Adrenal gland (tissue), 12 donors: Measurements from ENCODE around the gene CAT. TPM values are rescaled to one million over a fixed set of nuclear protein-coding genes. Genes with fewer than 3 reads are reported as not detected.

Source experiments
- DNase-seq, 7 donors: peaks; one replicate each; pipeline ENCODE4 v3.0.0-alpha.2; 2019 to 2020
- H3K27ac ChIP-seq, 5 donors: fragments of 200-600 bp; sonication (generic) in 4 of 5; 1 replicate in 3 of 5; 2 replicates in 2 of 5; pipeline versions ENCODE4 v1.5.1 to v1.8.0; 2016 to 2020; ENCODE audit warnings: mild to moderate bottlenecking in 1 of 5
- H3K27me3 ChIP-seq: fragments of 200-600 bp; 2 replicates; pipeline ENCODE4 v1.8.0; 2021
- H3K36me3 ChIP-seq, 2 donors: fragments of 200-600 bp; replicated peaks in 1 of 2; 1 replicate in 1 of 2; 2 replicates in 1 of 2; pipeline versions ENCODE4 v1.5.1 to v1.8.0; 2018 to 2022
- H3K4me1 ChIP-seq, 2 donors: fragments of 200-600 bp; replicated peaks in 1 of 2; 1 replicate in 1 of 2; 2 replicates in 1 of 2; pipeline versions ENCODE4 v1.5.1 to v1.8.0; 2018 to 2021
- H3K4me3 ChIP-seq, 4 donors: fragments of 200-600 bp; sonication (generic) in 3 of 4; one replicate each; pipeline ENCODE4 v1.5.1; 2016 to 2018
- H3K9me3 ChIP-seq, 3 donors: fragments of 200-600 bp; sonication (generic) in 1 of 3; replicated peaks in 1 of 3; 1 replicate in 2 of 3; 2 replicates in 1 of 3; pipeline versions ENCODE4 v1.5.1 to v1.8.0; 2016 to 2021
- POLR2A ChIP-seq, 2 donors: fragments of 450-650 bp; IDR thresholded peaks; one replicate each; pipeline ENCODE4 v1.6.1; 2017; ENCODE audit warnings: antibody characterized with exemption in 2 of 2, mild to moderate bottlenecking in 2 of 2, moderate library complexity in 1 of 2
- WGBS, 4 donors: extraction: QIAGEN DNeasy Blood & Tissue Kit in 2 of 4; methylation state at CpG; one replicate each; pipeline versions ENCODE4 v1.1.5 to v1.1.7; 2013 to 2017; 5-methylcytosine and 5-hydroxymethylcytosine counted together
- intact Hi-C, 2 donors: fragments of 100-400 bp; cut with DNase I; formaldehyde crosslinking; loops; one replicate each; pipeline versions ENCODE4 v1.14.1 to v1.15.0; 2022 to 2023
- polyA plus RNA-seq, 3 donors: library from polyadenylated mRNA; stranded (reverse); fragments of 200-250 nt in 2 of 3; fragments of 350-450 nt in 1 of 3; fragmentation: Illumina TruSeq in 1 of 3; extraction: RNeasy Lipid Tissue Mini Kit (QIAGEN cat#74804) in 1 of 3; gene quantifications; one replicate each; pipeline ENCODE4 v1.2.3, GENCODE V29; 2013 to 2014
- total RNA-seq, 9 donors: library from RNA; depleted of rRNA in 4 of 9; stranded (reverse); fragments of >200 nt in 4 of 9; fragments of 120-200 nt in 1 of 9; fragmentation: NEBNext Ultra II Directional in 1 of 9; extraction: Animal tissue kit (Norgen Biotek cat#: 25700) in 1 of 9; gene quantifications; one replicate each; pipeline versions ENCODE4 v1.1.0 to v1.2.4, GENCODE V29; 2013 to 2023
- TF ChIP-seq, protein P1 (sequence below), 6 experiments: fragments of 450-650 bp in 4 of 6; fragments of 200-600 bp in 2 of 6; sonication (generic) in 1 of 6; IDR thresholded peaks; 1 replicate in 5 of 6; 2 replicates in 1 of 6; pipeline versions ENCODE4 v1.5.1 to v1.8.0; 2016 to 2021; ENCODE audit warnings: antibody characterized with exemption in 6 of 6, mild to moderate bottlenecking in 2 of 6, moderate library complexity in 1 of 6
- donor health status: healthy with polysubstance abuse.
- donor health status: Bipolar disorder and iron deficiency.
- donor health status: DM: yes; HTN: yes; CAD: no.
- donor health status: DM: no; HTN: no; CAD: no.
- donor health status: DM: no; HTN: no; CAD: no.
- donor health status: DM: yes; HTN: yes; CAD: no.

Gene CAT
- total and polyA plus RNA-seq, 12 donors: 45.8 to 302 (median 209) TPM

- H3K4me3 ChIP-seq: peak overlapping the region in 3 of 4 donors; percentile 76 to 99 (median 92)
- H3K9me3 ChIP-seq: no peaks in the 10 kb centered on the region
- intact Hi-C loops: no loop called here
- H3K36me3 ChIP-seq: no peaks in the 10 kb centered on the region
- peaks cover 30 to 45% of the 10 kb centered on the region in 2 donors for H3K4me1 ChIP-seq
- DNase-seq: no peak
- no peaks in the 10 kb centered on the region for H3K27me3 ChIP-seq
- TF ChIP-seq POLR2A (IDR thresholded peaks at IDR 0.05): no peak
- TF ChIP-seq, protein P1, sequence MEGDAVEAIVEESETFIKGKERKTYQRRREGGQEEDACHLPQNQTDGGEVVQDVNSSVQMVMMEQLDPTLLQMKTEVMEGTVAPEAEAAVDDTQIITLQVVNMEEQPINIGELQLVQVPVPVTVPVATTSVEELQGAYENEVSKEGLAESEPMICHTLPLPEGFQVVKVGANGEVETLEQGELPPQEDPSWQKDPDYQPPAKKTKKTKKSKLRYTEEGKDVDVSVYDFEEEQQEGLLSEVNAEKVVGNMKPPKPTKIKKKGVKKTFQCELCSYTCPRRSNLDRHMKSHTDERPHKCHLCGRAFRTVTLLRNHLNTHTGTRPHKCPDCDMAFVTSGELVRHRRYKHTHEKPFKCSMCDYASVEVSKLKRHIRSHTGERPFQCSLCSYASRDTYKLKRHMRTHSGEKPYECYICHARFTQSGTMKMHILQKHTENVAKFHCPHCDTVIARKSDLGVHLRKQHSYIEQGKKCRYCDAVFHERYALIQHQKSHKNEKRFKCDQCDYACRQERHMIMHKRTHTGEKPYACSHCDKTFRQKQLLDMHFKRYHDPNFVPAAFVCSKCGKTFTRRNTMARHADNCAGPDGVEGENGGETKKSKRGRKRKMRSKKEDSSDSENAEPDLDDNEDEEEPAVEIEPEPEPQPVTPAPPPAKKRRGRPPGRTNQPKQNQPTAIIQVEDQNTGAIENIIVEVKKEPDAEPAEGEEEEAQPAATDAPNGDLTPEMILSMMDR (IDR thresholded peaks at IDR 0.05): no peak
- H3K27ac ChIP-seq: peak overlapping the region in 4 of 5 donors; percentile 89 to 99 (median 91)
- WGBS, 4 donors: 20 to 25% (median 22%) methylated on average over 8 of the region's 8 CpGs
Measured at GRCh38 chr11:34439610-34440198, 970 bp downstream of the CAT start.

DNA sequence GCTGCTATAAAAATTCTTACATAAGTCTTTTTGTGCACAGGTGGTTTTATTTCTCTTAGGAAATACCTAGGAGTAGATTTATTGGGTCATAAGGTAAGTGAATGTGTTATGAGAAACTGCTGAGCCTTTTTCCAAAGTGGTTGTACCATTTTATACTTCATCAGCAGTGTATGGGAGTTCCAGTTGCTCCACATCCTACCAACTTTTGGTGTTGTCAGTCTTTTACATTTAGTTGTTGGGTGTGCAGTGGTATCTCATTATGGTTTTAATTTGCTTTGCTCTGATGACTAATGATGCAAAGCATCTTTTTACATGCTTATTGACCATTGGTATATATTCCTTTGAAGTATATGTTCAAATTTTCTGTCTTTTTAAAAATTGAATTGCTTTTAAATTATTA, 3.1 kb downstream of the CAT start:
- no peak for TF ChIP-seq POLR2A (IDR thresholded peaks at IDR 0.05)
- TF ChIP-seq, protein P1 (IDR thresholded peaks at IDR 0.05): no peak
- no peaks in the 10 kb centered on the region for H3K9me3 ChIP-seq
- H3K36me3 ChIP-seq: no peaks in the 10 kb centered on the region
- intact Hi-C loops: no loop called here
- no peak for DNase-seq
- H3K4me3 ChIP-seq: no peak overlapping the region
- H3K4me1 ChIP-seq: peaks cover 30 to 45% of the 10 kb centered on the region in 2 donors
- no peaks in the 10 kb centered on the region for H3K27me3 ChIP-seq
- H3K27ac ChIP-seq: no peak overlapping the region

DNA sequence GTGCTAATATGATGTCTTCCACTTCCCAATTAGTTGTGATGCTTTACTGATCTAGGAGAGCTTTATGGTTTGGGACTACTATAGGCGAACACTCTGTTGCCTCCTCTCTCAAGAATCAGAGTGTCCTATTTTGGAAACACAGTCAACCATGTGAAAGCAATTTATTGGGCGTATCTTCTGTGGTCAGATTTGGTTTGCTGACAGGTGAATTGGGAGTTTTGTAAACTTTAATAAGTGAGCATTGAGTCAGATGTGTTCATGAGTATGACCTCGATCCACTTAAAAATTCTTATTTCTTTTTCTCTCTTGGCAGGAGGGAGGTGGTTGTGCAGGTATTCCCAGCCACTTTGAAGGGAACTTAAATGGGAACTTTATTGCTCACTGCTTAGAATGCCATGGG, 4.4 kb downstream of the CAT start:
- DNase-seq: no peak
- 60 to 73% (median 70%) methylated on average over 3 of the region's 3 CpGs for WGBS, 4 donors
- H3K36me3 ChIP-seq: no peaks in the 10 kb centered on the region
- H3K27me3 ChIP-seq: no peaks in the 10 kb centered on the region
- no peak overlapping the region for H3K27ac ChIP-seq
- intact Hi-C loops: no loop called here
- H3K4me3 ChIP-seq: no peak overlapping the region
- H3K4me1 ChIP-seq: peaks cover 30 to 40% of the 10 kb centered on the region in 2 donors
- TF ChIP-seq, protein P1 (IDR thresholded peaks at IDR 0.05): no peak
- no peak for TF ChIP-seq POLR2A (IDR thresholded peaks at IDR 0.05)
- H3K9me3 ChIP-seq: no peaks in the 10 kb centered on the region

DNA sequence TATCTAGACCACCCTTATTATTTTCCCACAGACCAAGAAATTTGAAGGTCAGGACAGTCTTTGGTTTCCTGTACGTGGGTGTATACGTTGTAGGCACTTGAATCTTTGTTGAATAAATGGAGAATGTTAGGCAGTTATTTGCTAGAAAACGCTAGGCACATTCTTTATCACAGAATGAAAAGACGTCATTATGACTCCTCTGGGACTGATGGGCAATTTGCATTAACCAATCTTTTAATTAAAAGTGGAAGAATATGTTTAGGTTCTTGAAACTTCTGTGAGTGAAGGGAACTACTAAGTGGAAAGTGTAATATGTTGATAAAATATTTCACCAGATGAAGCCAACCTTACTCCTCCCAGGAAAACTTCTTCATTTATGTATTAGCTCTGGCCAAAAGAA, 5.7 kb downstream of the CAT start:
- TF ChIP-seq POLR2A (IDR thresholded peaks at IDR 0.05): no peak
- TF ChIP-seq, protein P1 (IDR thresholded peaks at IDR 0.05): no peak
- no peaks in the 10 kb centered on the region for H3K27me3 ChIP-seq
- DNase-seq: no peak
- H3K4me1 ChIP-seq: peaks cover 30 to 37% of the 10 kb centered on the region in 2 donors
- H3K4me3 ChIP-seq: no peak overlapping the region
- intact Hi-C loops: no loop called here
- no peaks in the 10 kb centered on the region for H3K9me3 ChIP-seq
- no peaks in the 10 kb centered on the region for H3K36me3 ChIP-seq
- H3K27ac ChIP-seq: no peak overlapping the region
- WGBS, 4 donors: 68 to 79% (median 74%) methylated on average over 4 of the region's 4 CpGs
